GM23338 (cell line): ENCODE results near the gene PLCL1. TPM values are rescaled to one million over a fixed set of nuclear protein-coding genes. Genes with fewer than 3 reads are reported as not detected.

Experiments used
- ATAC-seq: fragments of 200-7000 bp; cut with Tn5 transposase; 3 replicates; pipeline ENCODE4 v1.9.1; 2020
- DNase-seq: peaks from one replicate; pipeline ENCODE4 v3.0.0-alpha.2; 2015; ENCODE audit warnings: low spot score
- H2AFZ ChIP-seq: fragments of 200-600 bp; sonication (generic); 2 replicates; pipeline ENCODE4 v1.8.0; 2016; ENCODE audit warnings: antibody characterized with exemption, mild to moderate bottlenecking, moderate library complexity
- H3F3A ChIP-seq: fragments of 200-600 bp; sonication (generic); replicated peaks from 2 replicates; pipeline ENCODE4 v1.8.0; 2017; ENCODE audit warnings: antibody characterized with exemption, mixed run types, low read depth
- H3K27ac ChIP-seq: fragments of 200-600 bp; sonication (generic); 2 replicates; pipeline ENCODE4 v1.6.1; 2016; ENCODE audit warnings: low read depth
- H3K27me3 ChIP-seq: fragments of 200-600 bp; sonication (generic); 2 replicates; pipeline ENCODE4 v1.8.0; 2016; ENCODE audit warnings: mild to moderate bottlenecking, mixed run types, moderate library complexity; ENCODE audit not compliant: insufficient read depth
- H3K36me3 ChIP-seq: fragments of 200-600 bp; sonication (generic); 2 replicates; pipeline ENCODE4 v1.8.0; 2016; ENCODE audit warnings: mild to moderate bottlenecking; ENCODE audit not compliant: insufficient read depth
- H3K4me1 ChIP-seq: fragments of 200-600 bp; sonication (generic); 2 replicates; pipeline ENCODE4 v1.8.0; 2016; ENCODE audit warnings: mild to moderate bottlenecking, moderate library complexity; ENCODE audit not compliant: insufficient read depth
- H3K4me2 ChIP-seq: fragments of 200-600 bp; sonication (generic); 2 replicates; pipeline ENCODE4 v1.7.1; 2017; ENCODE audit warnings: mixed run types
- H3K4me3 ChIP-seq: fragments of 200-600 bp; sonication (generic); 2 replicates; pipeline ENCODE4 v1.6.1; 2016; ENCODE audit warnings: mixed run types
- H3K79me2 ChIP-seq: fragments of 200-600 bp; sonication (generic); replicated peaks from 2 replicates; pipeline ENCODE4 v1.8.0; 2017; ENCODE audit warnings: mild to moderate bottlenecking; ENCODE audit not compliant: insufficient read depth
- H3K9me2 ChIP-seq: fragments of 200-600 bp; sonication (generic); 2 replicates; pipeline ENCODE4 v1.8.0; 2017; ENCODE audit not compliant: insufficient read depth
- H4K20me1 ChIP-seq: fragments of 200-600 bp; sonication (generic); replicated peaks from 2 replicates; pipeline ENCODE4 v1.8.0; 2017; ENCODE audit warnings: mild to moderate bottlenecking; ENCODE audit not compliant: insufficient read depth
- H3K27ac Mint-ChIP-seq: 2 replicates; pipeline ENCODE4 v1.8.0; 2020; ENCODE audit warnings: inconsistent platforms, mild to moderate bottlenecking, moderate library complexity, mixed read lengths
- H3K27me3 Mint-ChIP-seq: 3 replicates; pipeline ENCODE4 v1.8.0; 2022; ENCODE audit warnings: low read depth, mild to moderate bottlenecking, moderate library complexity, mixed read lengths, inconsistent platforms; ENCODE audit not compliant: insufficient read depth, poor library complexity
- H3K36me3 Mint-ChIP-seq: 3 replicates; pipeline ENCODE4 v1.8.0; 2021; ENCODE audit warnings: low read depth, mild to moderate bottlenecking, inconsistent platforms, moderate library complexity, mixed read lengths
- H3K4me1 Mint-ChIP-seq: 3 replicates; pipeline ENCODE4 v1.8.0; 2020; ENCODE audit warnings: mild to moderate bottlenecking, inconsistent platforms, mixed read lengths
- H3K4me3 Mint-ChIP-seq: 3 replicates; pipeline ENCODE4 v1.8.0; 2021; ENCODE audit warnings: moderate library complexity, mild to moderate bottlenecking, inconsistent platforms, mixed read lengths
- H3K9me3 Mint-ChIP-seq: 3 replicates; pipeline ENCODE4 v1.8.0; 2020; ENCODE audit warnings: moderate library complexity, mild to moderate bottlenecking, inconsistent platforms, mixed read lengths
- CTCF ChIP-seq, 2 experiments: fragments of 200-600 bp in 1 of 2; sonication (generic) in 1 of 2; conservative IDR thresholded peaks; 2 replicates each; pipeline versions ENCODE4 v1.5.1 to v1.6.1; 2016 to 2017; ENCODE audit warnings: antibody characterized with exemption in 2 of 2, low read depth in 2 of 2, mild to moderate bottlenecking in 2 of 2, moderate library complexity in 1 of 2
- ETS1 ChIP-seq: IDR thresholded peaks from 2 replicates; pipeline ENCODE4 v1.6.1; 2016; ENCODE audit warnings: antibody characterized with exemption
- EZH2 ChIP-seq: fragments of 200-600 bp; sonication (generic); IDR thresholded peaks from one replicate; pipeline ENCODE4 v1.8.0; 2017; ENCODE audit warnings: antibody characterized with exemption, mild to moderate bottlenecking, low read depth; ENCODE audit not compliant: unreplicated experiment
- EZH2phosphoT487 ChIP-seq: fragments of 200-600 bp; sonication (generic); IDR thresholded peaks from one replicate; pipeline ENCODE4 v1.8.1; 2018; ENCODE audit warnings: antibody characterized with exemption; ENCODE audit not compliant: unreplicated experiment
- JUNB ChIP-seq: IDR thresholded peaks from one replicate; pipeline ENCODE4 v1.6.1; 2016; ENCODE audit warnings: antibody characterized with exemption; ENCODE audit not compliant: unreplicated experiment
- NANOG ChIP-seq: IDR thresholded peaks from 2 replicates; pipeline ENCODE4 v1.6.1; 2016; ENCODE audit warnings: antibody characterized with exemption, borderline replicate concordance
- POLR2AphosphoS5 ChIP-seq: IDR thresholded peaks from 2 replicates; pipeline ENCODE4 v1.6.1; 2016; ENCODE audit warnings: antibody characterized with exemption, low read depth
- REST ChIP-seq: IDR thresholded peaks from one replicate; pipeline ENCODE4 v1.6.1; 2018; ENCODE audit warnings: antibody characterized with exemption; ENCODE audit not compliant: unreplicated experiment
- STAT1 ChIP-seq: IDR thresholded peaks from one replicate; pipeline ENCODE4 v1.6.1; 2016; ENCODE audit warnings: antibody characterized with exemption; ENCODE audit not compliant: unreplicated experiment
- ZNF114 ChIP-seq: fragments of 250-450 bp; sonication (Bioruptor Pico); IDR thresholded peaks from 2 replicates; pipeline ENCODE4 v1.5.0; 2020; ENCODE audit warnings: mild to moderate bottlenecking, moderate library complexity
- ZNF331 ChIP-seq: fragments of 250-450 bp; sonication (Bioruptor Pico); IDR thresholded peaks from 2 replicates; pipeline ENCODE4 v1.5.0; 2020; ENCODE audit warnings: low read depth, mild to moderate bottlenecking, moderate library complexity
- polyA plus RNA-seq: library from polyadenylated mRNA; unstranded; fragments of >200 nt; fragmentation: Nextera tagmentation; extraction: Ambion mirVana; gene quantifications from 2 replicates; pipeline ENCODE4 v1.2.1, GENCODE V29; 2016
- total RNA-seq: library from RNA; depleted of rRNA; stranded (reverse); fragments of >200 nt; shearing (Covaris generic); gene quantifications from 2 replicates; pipeline ENCODE4 v1.2.3, GENCODE V29; 2014

The PLCL1 gene
- total and polyA plus RNA-seq, 2 experiments from 2014 or later, result not detected

- no peak for TF ChIP-seq NANOG
- no peak for TF ChIP-seq JUNB
- no peak for TF ChIP-seq CTCF (conservative IDR thresholded peaks at IDR 0.05; ENCODE audit: low read depth in 2 of 2)
Observed at GRCh38 chr2:198146346-198146940, 342.1 kb downstream of the PLCL1 start (continued).

GRCh38 chr2:198157314-198157713 is 352.9 kb downstream of the PLCL1 start:
- no peak for TF ChIP-seq STAT1
- H3K27ac Mint-ChIP-seq, result no peak overlapping the region
- no peaks in the 10 kb centered on the region for H3K4me1 Mint-ChIP-seq
- Histone ChIP-seq H3K27me3 (no peaks in the 10 kb centered on the region), H3K27ac (no peak overlapping the region), H3K79me2 (no peaks in the 10 kb centered on the region), H4K20me1 (no peaks in the 10 kb centered on the region), H3K4me3 (no peak overlapping the region), H3K4me1 (no peaks in the 10 kb centered on the region), H3K9me2 (no peaks in the 10 kb centered on the region; the same call in 1 of the 2 replicates), H3K36me3 (no peaks in the 10 kb centered on the region), H3F3A (no peaks in the 10 kb centered on the region), H3K4me2 (no peak overlapping the region), H2AFZ (no peak overlapping the region)
- ATAC-seq (no peak), DNase-seq (peak; percentile 9)
- H3K27me3 Mint-ChIP-seq, result no peaks in the 10 kb centered on the region
- H3K4me3 Mint-ChIP-seq, result no peak overlapping the region
- H3K9me3 Mint-ChIP-seq, result peaks cover 26% of the 10 kb centered on the region
- H3K36me3 Mint-ChIP-seq, result peaks cover 12% of the 10 kb centered on the region

- no peak overlapping the region for H3K4me2 ChIP-seq
- no peak overlapping the region for H3K27ac ChIP-seq
- Mint-ChIP-seq H3K9me3 (peaks cover 26% of the 10 kb centered on the region), H3K4me3 (no peak overlapping the region), H3K4me1 (no peaks in the 10 kb centered on the region), H3K36me3 (peaks cover 12% of the 10 kb centered on the region), H3K27me3 (peaks cover 2% of the 10 kb centered on the region), H3K27ac (no peak overlapping the region)
- H2AFZ ChIP-seq, result no peak overlapping the region
- H3K9me2 ChIP-seq, result no peaks in the 10 kb centered on the region; the same call in 1 of the 2 replicates
- H3K4me3 ChIP-seq, result no peak overlapping the region
- H3K36me3 ChIP-seq, result no peaks in the 10 kb centered on the region
- H3F3A ChIP-seq, result no peaks in the 10 kb centered on the region
- no peaks in the 10 kb centered on the region for H4K20me1 ChIP-seq
- H3K27me3 ChIP-seq, result no peaks in the 10 kb centered on the region
- DNase-seq (no peak), ATAC-seq (no peak)
- TF ChIP-seq EZH2 (no peak), NANOG (no peak), POLR2AphosphoS5 (no peak), ETS1 (no peak), ZNF331 (CRISPR knock-in tag) (no peak), REST (no peak), EZH2phosphoT487 (no peak), STAT1 (no peak), ZNF114 (no peak)
- H3K4me1 ChIP-seq, result no peaks in the 10 kb centered on the region
- no peaks in the 10 kb centered on the region for H3K79me2 ChIP-seq
Observed at GRCh38 chr2:198161151-198161550, 356.8 kb downstream of the PLCL1 start.
